ENCODE measurements around the gene MTERF4.
A peak's percentile ranks its signal among the peaks of the same experiment; 100 is the strongest.

The MTERF4 gene, protein sequence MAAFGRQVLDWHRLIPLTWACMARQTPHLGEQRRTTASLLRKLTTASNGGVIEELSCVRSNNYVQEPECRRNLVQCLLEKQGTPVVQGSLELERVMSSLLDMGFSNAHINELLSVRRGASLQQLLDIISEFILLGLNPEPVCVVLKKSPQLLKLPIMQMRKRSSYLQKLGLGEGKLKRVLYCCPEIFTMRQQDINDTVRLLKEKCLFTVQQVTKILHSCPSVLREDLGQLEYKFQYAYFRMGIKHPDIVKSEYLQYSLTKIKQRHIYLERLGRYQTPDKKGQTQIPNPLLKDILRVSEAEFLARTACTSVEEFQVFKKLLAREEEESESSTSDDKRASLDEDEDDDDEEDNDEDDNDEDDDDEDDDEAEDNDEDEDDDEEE

DNA sequence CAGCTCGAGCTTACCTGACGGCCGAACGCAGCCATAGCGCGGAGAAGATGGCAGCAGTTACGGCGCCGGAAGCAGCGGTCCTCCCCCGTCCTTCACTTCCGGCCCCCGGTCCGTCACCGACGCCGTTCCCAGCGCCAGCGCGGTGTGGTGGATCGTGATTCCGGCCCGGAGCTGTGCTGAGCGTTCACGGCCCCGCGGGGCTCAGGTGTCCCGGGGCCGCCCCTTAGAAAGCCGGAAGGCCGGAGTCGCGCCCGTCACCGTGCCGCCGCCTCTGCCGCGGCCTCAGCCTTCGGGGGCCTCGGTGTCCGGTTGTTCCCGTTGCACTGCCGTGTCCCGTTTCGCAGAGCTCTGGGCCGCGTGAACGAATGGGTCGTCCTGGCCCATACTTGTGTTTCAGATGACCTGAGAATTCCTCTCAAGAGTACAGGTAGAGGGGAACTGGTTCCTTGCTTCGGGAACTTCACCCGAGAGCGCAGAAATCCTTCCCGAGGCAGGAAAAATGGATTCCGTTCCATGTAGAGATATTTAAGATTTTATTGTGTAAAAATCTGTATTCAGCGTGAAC is at the start of gene MTERF4:
TSS of gene MTERF4 (minus strand) at position 49 of the 565 bp plus-strand sequence. CDS start at position 35, 14 bp downstream.
- peak; percentile 63 for DNase-seq

DNA sequence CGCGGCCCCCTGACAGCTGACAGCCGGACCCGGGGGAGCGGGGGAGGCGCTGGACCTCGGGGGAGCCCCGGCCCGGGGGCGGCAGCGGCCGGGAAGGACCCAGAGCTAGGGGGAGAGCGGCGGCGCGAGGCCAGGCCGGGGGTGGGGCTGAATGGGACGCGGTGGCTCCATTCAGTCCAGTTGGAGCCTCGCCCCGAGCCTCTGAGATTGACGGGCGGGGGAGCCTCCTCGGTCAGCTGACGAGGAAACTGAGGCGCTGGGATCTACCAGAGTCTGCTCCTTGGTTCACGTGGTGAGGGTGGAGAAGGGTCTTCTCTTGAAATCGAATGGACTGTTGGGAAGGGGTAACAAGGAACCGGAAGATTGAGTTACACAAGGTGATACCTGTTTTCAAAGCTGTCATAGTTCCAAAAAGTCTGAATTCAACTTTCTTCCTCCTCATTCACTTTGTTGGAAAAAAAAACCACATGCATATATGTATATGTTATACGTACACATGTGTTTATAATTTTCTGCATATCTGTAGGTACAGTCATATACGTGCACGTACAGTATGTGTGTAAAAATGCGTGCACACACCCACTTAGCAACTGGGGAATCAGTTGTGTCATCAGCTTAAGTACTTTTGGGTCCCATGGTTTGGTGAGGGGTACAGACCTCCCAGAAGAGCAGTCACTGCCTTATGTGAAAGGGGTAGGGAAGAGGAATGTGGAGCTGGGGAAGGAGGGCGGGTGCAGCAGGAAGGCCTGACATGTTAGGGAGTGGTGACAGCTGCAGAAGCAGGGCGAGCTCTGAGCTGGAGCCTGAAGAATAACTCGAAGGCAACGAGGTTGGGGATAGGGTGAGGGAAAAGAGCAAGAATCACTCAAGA is 48.8 kb upstream of the MTERF4 start:
- DNase-seq = no peak

DNA sequence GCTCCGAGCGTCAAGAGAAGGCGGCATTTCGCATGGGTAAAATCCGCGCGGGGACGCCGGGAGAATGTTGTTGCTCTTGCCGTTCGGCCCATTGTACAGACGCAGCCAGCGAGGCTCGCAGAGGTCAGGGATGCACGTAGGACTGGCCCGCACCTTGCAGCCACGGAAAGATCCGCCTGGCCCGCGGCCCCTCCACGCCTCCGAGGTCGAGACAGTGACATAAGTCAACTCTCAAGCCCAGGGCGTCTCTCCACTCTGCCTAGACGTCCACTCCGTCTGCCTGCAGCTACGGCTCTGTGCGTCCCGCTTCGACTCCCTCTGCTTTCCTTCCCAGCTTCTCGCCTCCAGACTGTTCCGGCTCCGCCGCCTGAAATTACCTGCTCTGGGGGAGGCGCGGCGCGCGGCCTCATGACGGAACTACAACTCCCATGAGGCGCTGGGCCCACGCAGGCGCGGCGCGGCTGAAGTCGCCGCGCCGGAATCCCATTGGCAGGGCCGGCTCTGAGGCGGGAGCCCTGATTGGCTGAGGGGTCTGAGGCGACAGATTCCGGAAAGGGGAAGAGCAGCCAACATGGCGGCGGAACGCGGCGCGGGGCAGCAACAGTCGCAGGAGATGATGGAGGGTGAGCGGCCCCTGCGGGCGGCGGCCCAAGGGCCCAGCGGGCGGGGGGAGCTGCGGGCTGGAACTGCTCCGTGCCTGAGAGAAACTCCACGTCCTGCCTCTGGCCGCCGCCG is 48.0 kb upstream of the MTERF4 start, which contains the start of gene PPP1R7:
TSS of gene PPP1R7 (plus strand) at position 543 of the 735 bp plus-strand sequence. CDS start at position 572, 29 bp downstream.
- peak; percentile 94 for DNase-seq

DNA sequence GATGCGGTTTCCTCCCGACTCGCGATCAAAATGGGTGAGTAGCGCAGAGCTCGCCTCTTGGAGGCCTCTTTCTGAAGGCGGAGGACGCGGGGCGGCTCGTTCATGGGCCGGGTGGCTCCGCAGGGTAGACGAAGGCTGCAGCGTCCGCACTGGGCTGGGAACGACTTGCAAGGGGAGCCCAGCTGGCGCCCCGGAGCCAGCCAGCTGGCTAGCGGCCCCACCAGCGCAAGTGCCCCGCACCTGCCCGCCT is 47.5 kb upstream of the MTERF4 start:
- no peak for DNase-seq

DNA sequence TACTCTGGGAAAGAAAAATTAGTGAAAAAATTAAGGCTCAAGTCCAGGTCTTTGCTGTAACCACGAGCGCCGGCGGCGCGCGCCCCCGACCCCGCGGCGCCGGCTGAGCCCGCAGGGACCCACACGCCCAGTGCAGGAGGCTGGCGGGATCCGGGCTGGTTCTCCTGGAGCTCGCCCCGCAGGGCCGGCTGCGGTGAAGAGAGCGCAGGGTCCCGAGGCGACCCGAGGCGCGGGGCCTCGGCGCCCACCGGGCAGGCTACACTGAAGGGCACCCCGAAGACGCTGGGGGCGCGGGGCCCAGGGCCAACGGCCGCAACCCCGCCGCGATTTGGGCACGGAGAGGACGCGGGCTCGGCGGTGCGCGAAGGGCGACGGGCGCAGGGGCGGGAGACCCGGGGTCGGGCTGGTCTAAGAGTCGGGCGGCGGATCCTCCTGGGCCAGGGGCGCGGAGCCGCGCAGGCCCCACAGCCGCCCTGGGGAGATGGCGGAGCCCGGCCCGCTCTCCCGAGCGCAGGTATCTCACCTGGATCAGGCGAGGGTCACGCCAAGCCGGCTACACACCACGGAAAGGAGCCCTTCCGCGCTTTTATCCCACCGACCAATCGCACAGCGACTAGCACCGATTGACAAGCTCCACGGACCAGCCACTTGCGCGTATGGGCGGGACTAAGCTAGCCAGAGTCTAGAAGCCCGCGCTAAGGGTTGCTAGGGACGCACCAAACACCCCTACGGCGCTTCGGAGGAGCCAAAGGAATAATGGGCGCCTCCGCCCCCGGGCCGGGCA is 47.0 kb upstream of the MTERF4 start, which contains the start of gene PASK:
TSS of gene PASK (minus strand) at position 582 of the 784 bp plus-strand sequence. CDS start 6,440 bp downstream, outside the sequence.
- DNase-seq = peak; percentile 94

DNA sequence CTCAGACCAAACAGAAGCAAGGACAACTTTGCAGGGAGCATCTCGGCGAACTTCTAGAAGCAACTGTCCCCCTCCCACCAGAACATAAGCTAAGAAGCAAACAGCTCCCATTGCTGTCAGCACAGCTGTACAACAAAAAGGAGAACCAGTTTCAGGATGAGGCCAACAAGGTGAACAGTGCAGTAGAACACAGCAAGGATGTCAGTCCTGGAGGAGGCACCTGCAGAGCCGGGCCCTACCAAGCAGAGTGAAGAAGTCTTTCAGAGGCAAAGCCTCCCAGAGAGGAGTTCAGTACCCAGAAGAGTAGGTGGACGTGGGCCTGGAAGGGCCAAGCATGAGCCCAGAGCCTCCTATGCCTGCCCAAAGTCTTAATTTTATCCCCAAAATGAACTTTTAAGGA is 46.2 kb upstream of the MTERF4 start:
- DNase-seq = no peak

DNA sequence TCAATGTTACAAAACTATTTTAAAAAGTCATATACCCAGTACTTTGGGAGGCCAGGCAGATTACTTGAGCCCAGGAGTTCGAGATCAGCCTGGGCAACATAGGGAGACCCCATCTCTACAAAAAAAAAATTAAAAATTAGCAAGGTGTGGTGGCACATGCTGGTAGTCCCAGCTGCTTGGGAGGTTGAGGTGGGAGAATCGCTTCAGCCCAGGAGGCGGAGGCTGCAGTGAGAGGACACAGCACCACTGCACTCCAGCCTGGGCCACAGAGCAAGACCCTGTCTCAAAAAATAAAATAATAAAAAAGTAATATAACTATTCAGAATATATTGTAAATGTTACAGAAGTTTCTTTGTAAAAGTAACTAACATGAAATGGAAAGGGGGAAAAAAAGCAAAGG is 45.2 kb upstream of the MTERF4 start:
- no peak for DNase-seq

DNA sequence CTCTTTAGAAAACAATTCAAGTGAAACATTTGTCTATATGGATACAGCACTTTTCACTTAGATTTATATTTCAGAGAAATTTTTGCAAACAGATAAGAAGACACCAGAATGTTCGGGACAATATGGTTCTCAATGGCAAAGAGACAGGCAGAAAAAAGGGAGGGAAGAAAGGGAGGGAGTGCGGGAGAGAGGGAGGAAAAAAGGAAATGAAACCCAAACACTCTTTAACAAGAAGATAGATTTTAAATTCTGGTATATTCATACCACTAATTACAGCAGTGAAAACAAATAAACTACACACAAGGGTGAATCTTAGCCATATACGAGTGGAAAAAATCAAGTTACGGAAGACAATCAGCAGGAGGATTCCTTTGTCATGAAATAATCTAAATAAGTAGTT is 44.2 kb upstream of the MTERF4 start:
- peak; percentile 23 for DNase-seq

DNA sequence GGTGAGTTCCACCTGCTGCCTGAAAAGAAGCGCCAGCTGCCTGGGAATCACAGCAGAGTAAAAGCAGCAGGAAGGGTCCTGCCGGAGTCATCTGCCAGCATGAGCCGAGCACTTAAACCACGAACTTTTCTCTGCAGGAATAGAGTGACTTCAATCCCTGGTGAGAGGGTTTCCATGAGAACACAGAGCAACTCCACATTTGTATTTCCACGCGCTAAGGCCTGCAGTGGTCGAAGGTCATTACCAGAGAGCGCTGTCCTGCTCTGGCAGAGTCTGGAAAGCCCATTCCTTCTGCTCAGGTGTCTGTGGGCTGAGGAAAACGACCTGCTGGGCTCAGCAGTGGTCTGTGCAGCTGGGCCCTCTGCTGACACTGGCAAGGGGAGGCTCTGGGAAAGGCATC is 40.5 kb upstream of the MTERF4 start:
- DNase-seq = no peak

DNA sequence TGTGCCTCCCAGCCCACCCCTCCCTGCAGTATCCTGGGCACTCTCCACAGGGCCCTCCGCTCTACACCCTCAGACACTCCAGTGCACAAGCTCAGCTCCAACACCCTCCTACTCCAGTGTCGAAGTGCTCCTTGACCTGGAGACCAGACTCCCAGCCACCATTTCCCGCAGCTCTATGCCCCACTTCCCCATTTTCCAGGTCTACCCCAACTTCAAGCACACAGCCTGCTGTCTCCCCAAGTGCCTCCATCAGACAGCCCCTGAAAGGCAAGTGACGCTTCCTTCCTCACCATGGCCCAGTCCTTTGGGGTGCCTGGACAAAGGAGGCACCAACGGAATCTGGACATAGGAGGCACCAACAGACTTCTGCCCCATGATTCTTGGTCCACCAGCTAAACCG is 40.0 kb upstream of the MTERF4 start:
- no peak for DNase-seq

DNA sequence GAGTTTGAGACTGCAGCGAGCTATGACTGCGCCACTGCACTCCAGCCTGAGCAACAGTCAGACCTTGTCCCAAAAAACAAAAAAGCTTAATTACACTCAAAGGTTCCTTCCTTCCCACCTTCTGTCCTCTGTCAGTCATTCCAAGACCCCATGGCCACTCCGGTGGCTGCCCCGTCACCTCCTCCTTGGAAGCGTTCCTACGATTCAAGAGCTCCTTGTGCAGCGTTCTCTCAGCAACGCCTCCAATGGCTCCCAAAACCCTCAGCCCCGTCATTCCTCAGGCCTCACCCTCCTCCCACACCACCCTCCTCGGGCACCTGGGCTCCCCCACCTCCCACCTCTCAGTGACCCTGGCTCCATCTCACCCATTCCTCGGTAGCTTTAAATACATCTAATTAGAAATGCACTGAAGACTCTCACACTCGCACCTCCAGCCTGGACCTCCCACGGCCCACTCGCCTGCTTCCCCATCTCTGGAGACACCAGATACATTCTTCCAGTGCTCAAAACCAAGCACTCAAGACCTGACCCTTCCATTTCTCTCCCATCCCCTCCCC is 39.2 kb upstream of the MTERF4 start:
- no peak for DNase-seq

DNA sequence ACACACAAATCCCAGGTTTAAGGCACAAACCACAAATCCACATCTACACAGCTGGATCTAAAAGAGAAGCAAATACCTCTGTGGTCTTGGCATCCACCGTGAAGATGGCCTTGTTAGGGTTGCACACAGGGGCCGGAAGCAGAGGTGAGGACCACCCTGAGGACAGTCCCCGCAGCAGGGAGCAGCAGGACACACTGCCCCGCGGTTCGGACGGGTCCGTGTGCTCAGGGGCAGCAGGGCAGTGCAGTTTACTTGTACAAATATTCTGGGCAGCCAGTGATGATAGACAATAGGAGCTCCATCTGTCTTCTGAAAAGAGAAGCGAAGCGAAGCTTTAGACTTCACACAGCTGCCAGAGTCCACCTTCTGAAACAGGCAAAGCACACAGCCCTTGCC is 38.4 kb upstream of the MTERF4 start:
- no peak for DNase-seq

DNA sequence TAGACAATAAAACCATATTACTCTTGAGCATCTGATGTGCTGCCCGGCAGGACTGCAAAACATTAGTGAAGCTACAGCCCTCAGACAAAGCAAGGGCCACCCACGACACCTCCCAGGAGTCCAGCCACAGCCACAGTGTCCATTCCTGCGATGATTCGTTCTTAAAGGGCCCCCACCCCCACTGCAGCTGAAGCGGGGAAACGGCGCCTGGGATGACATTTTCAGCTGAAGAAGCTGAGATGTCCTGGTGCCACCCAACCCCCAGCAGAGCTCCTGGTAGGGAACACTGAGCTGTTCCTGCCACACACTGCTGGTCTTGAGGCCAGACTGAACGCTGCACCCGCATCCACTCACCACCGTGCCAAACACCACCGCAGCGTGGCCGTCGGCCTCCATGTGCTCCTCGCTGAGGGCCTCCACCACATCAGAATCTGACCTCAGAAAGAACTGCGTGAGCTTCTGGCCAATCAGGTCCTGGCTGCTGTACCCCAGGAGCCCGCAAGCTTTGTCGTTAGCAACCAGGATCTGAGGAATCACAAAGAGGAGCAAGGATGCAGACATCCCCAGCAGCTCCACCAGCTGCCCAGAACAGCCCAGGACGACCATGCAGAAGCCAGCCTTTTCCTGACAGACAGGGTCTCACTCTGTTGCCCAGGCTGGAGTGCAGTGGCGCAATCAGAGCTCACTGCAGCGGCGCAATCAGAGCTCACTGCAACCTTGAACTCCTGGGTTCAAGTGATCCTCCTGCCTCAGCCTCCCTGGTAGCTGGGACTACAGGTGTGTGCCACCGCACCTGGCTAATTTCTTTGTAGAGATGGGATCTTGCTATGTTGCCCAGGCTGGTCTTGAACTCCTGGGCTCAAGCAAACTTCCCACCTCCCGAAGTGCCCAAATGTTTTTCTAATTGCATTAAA is 37.7 kb upstream of the MTERF4 start:
- no peak for DNase-seq

DNA sequence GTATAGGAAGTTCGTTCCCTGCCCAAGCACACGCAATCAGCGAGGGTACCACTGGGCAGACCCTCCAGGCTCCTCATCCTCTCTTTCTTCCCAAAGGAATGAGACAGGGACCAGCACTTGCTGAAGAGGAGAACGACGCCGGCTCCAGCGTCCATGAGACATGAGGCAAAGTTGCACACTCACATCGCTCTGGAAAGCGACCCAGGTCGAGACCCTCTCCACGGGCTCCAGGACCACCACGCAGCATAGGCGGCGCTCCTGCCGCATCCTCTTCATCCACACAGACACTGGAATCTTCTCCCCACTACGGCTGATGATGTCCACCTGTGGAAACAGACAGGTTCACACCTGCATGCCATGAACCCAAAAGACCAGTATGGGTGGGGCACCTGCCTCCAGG is 36.4 kb upstream of the MTERF4 start:
- no peak for DNase-seq

DNA sequence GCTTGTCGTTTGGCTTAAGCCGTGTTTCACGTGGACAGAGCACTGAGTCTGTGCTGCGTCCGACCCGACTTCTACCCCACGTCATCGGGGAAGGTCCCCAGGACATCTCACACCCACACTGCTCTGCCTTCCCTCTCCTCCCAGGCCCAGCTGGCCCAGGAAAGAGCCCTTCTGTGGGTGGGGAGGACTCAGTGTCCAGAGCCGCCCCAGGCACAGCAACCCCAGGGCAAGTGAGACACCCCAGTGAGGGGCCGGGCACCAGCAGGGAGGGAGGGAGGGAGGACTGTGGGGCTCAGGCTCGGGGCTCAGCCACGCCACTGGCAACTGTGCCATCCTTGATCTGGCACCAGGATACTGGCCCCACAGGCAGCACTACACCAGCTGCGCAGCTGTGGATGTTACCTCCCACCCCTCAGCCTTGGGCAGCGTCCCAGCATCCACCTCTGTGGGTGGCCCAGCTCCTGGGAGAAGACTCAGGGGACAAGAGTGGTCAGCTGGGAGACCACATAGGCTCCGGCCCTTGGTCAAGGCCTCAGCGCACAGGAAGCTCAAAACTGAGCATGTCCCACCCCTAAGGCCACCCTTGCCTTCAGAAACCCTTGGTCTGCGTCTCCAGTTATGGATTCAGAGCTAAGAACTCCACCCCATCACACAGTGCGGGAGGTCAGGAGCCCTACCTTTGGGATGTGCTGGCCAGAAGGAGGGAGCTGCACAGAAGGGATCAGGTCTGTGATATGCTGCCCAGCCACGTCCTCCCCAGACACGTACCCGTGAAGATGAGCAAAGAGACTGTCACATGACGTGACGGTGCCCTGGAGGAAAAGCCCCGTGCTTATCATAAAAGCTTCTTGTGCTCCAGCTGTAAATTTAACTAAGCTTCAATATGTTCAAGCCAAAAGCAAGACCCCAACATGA is 35.4 kb upstream of the MTERF4 start:
- no peak for DNase-seq

DNA sequence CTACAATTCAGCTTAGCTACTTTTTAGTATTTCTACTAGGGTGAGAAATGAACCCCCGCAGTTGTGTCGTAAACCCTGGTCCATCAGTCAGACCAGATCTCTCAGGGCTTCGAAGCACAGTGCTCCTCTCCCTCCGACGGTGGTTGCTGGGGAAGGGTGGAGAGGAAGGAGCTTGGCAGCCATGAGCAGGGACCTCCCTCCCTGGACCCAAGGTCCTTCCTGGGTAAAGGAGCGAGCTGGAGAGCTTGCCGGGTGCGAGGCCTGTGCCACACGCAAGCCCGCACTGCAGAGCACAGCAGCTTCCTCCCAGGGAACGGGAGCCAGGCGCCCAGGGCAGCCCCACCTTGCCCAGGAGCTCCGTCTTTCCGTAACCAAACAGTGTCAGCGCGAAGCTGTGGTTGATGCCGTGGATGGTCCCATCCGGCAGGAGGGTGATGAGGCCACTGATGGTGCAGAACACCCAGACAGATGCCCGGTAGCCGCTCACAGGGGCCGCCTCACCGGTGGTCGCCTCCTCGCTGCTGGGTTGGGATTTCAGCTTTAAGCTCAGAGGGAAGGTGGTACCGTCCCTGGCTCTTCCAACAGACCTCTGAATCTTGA is 34.7 kb upstream of the MTERF4 start:
- DNase-seq = no peak

DNA sequence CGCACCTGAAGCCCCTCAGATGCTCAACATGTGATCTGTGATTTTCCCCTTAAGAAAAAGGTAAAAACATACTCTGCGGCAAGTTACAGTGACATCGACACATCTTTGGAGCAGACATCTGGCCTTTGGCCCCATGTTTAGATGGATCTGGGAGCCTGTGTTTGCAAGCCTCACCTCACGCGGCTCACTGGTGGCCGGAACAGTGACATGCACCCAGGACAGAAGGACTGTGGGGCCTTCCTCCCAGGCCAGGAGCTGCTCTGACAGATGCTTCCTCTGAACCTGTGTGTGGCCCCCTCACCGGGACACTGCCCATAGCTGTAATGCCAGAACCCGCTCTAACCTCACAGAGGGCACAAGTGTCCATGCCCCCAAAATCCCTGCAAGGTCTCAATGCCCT is 34.1 kb upstream of the MTERF4 start:
- DNase-seq = no peak

DNA sequence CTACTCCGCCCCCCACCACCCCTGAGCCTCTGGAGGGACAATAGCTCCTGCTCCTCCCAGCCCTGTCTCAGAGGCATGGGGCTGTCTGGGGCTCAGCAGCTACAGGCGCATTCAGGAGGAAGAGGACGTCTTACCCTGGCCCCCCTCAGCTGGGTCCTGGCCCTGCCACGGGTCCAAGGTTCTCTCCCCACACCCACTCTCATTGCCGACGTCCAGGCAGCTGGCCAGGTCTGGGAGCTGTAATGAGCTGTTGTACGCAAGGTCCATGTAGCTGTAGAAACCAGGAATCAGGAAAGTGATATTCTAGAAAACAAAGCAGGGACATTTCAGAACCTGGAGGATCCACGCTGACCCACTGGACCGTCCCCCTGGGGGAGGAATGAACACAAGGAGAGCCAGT is 33.6 kb upstream of the MTERF4 start:
- DNase-seq = no peak

DNA sequence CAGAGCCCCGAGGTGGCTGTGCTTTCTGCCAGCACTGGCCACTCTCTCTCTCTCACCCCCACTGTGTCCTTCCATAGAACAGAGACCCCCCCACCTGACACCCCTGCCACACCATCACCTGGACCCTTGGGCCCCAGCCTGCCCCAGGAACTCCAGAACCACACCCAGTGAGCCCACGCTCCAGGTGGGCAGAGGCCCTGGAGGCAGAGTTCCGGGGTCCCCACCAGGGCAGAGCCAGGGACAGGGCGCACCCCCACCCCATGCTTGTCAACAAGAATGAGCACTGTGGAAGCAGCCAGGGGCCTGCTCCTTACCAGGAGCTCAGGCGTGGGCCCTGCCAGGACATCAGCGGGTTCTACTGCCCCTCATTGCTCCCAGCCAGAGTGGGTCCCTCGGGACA is 32.6 kb upstream of the MTERF4 start:
- no peak for DNase-seq
